GM23338 (cell line): ENCODE measurements around the gene CTDSP2.

Source experiments
- CREB1 ChIP-seq: fragments of 250-450 bp; sonication (Bioruptor Pico); IDR thresholded peaks from 2 replicates; pipeline ENCODE4 v1.5.0; 2020; ENCODE audit warnings: low read depth, mild to moderate bottlenecking, moderate library complexity
- CTCF ChIP-seq, 2 experiments: fragments of 200-600 bp in 1 of 2; sonication (generic) in 1 of 2; conservative IDR thresholded peaks; 2 replicates each; pipeline versions ENCODE4 v1.5.1 to v1.6.1; 2016 to 2017; ENCODE audit warnings: antibody characterized with exemption in 2 of 2, low read depth in 2 of 2, mild to moderate bottlenecking in 2 of 2, moderate library complexity in 1 of 2
- EZH2 ChIP-seq: fragments of 200-600 bp; sonication (generic); IDR thresholded peaks from one replicate; pipeline ENCODE4 v1.8.0; 2017; ENCODE audit warnings: antibody characterized with exemption, mild to moderate bottlenecking, low read depth; ENCODE audit not compliant: unreplicated experiment
- EZH2phosphoT487 ChIP-seq: fragments of 200-600 bp; sonication (generic); IDR thresholded peaks from one replicate; pipeline ENCODE4 v1.8.1; 2018; ENCODE audit warnings: antibody characterized with exemption; ENCODE audit not compliant: unreplicated experiment
- JUNB ChIP-seq: IDR thresholded peaks from one replicate; pipeline ENCODE4 v1.6.1; 2016; ENCODE audit warnings: antibody characterized with exemption; ENCODE audit not compliant: unreplicated experiment
- POLR2AphosphoS5 ChIP-seq: IDR thresholded peaks from 2 replicates; pipeline ENCODE4 v1.6.1; 2016; ENCODE audit warnings: antibody characterized with exemption, low read depth
- REST ChIP-seq: IDR thresholded peaks from one replicate; pipeline ENCODE4 v1.6.1; 2018; ENCODE audit warnings: antibody characterized with exemption; ENCODE audit not compliant: unreplicated experiment
- ZNF114 ChIP-seq: fragments of 250-450 bp; sonication (Bioruptor Pico); IDR thresholded peaks from 2 replicates; pipeline ENCODE4 v1.5.0; 2020; ENCODE audit warnings: mild to moderate bottlenecking, moderate library complexity
- ZNF462 ChIP-seq: fragments of 250-450 bp; sonication (Bioruptor Pico); IDR thresholded peaks from 2 replicates; pipeline ENCODE4 v1.5.0; 2020; ENCODE audit warnings: mild to moderate bottlenecking, moderate library complexity

- TF ChIP-seq CTCF (conservative IDR thresholded peaks at IDR 0.05; ENCODE audit: low read depth in 2 of 2), result no peak
- TF ChIP-seq CREB1 (CRISPR knock-in tag), result no peak
- no peak for TF ChIP-seq ZNF462
- TF ChIP-seq EZH2, result no peak
- no peak for TF ChIP-seq EZH2phosphoT487
- no peak for TF ChIP-seq POLR2AphosphoS5
- TF ChIP-seq REST, result no peak
- no peak for TF ChIP-seq ZNF114 (CRISPR knock-in tag)
- no peak for TF ChIP-seq JUNB
Measured at GRCh38 chr12:57848208-57848607, 1.7 kb upstream of the CTDSP2 start.
